DND-41 (cell line): ENCODE results near the gene NFASC.

ENCODE experiments used
- ATAC-seq: fragments of 200-7000 bp; cut with Tn5 transposase; 3 replicates; pipeline ENCODE4 v1.9.1; 2021; ENCODE audit warnings: low read depth; ENCODE audit not compliant: insufficient read depth
- DNase-seq: peaks from one replicate; pipeline ENCODE4 v3.0.0-alpha.2; 2020
- H2AFZ ChIP-seq: 2 replicates; pipeline ENCODE4 v1.6.0; 2012; ENCODE audit warnings: low read depth, low read length
- H3K27ac ChIP-seq: 2 replicates; pipeline ENCODE4 v1.5.1; 2012; ENCODE audit warnings: low read length, inconsistent platforms
- H3K27me3 ChIP-seq: fragments of 200-600 bp; sonication (generic); 2 replicates; pipeline ENCODE4 v1.6.0; 2012; ENCODE audit warnings: low read length, mild to moderate bottlenecking, inconsistent platforms; ENCODE audit not compliant: insufficient read depth, poor library complexity
- H3K36me3 ChIP-seq: 2 replicates; pipeline ENCODE4 v1.5.1; 2012; ENCODE audit warnings: low read length, inconsistent platforms; ENCODE audit not compliant: insufficient read depth
- H3K4me1 ChIP-seq: 2 replicates; pipeline ENCODE4 v1.5.1; 2012; ENCODE audit warnings: mild to moderate bottlenecking, low read length; ENCODE audit not compliant: insufficient read depth
- H3K4me2 ChIP-seq: 2 replicates; pipeline ENCODE4 v1.6.0; 2012; ENCODE audit warnings: mild to moderate bottlenecking, moderate library complexity, low read length, inconsistent platforms; ENCODE audit not compliant: insufficient read depth
- H3K4me3 ChIP-seq, 2 experiments: fragments of 200-600 bp in 1 of 2; shearing (Covaris generic) in 1 of 2; 2 replicates each; pipeline ENCODE4 v1.5.1; 2012 to 2016; ENCODE audit warnings: inconsistent platforms in 2 of 2, low read length in 2 of 2, mild to moderate bottlenecking in 2 of 2, low read depth in 1 of 2, moderate library complexity in 1 of 2
- H3K79me2 ChIP-seq: 2 replicates; pipeline ENCODE4 v1.6.0; 2012; ENCODE audit warnings: low read length, inconsistent platforms; ENCODE audit not compliant: insufficient read depth
- H3K9ac ChIP-seq: 2 replicates; pipeline ENCODE4 v1.6.0; 2012; ENCODE audit warnings: low read depth, mild to moderate bottlenecking, inconsistent platforms, low read length, moderate library complexity
- H3K9me3 ChIP-seq: 2 replicates; pipeline ENCODE4 v1.5.1; 2012; ENCODE audit warnings: low read length, moderate library complexity, mild to moderate bottlenecking, inconsistent platforms; ENCODE audit not compliant: insufficient read depth, severe bottlenecking
- H4K20me1 ChIP-seq: 2 replicates; pipeline ENCODE4 v1.6.0; 2012; ENCODE audit warnings: low read length; ENCODE audit not compliant: insufficient read depth
- CTCF ChIP-seq: IDR thresholded peaks from 2 replicates; pipeline ENCODE4 v1.5.1; 2012; ENCODE audit warnings: borderline replicate concordance, low read length, moderate library complexity, mild to moderate bottlenecking; ENCODE audit not compliant: poor library complexity, severe bottlenecking; ENCODE audit errors: extremely low read depth
- EZH2 ChIP-seq: IDR thresholded peaks from 3 replicates; pipeline ENCODE4 v1.6.1; 2012; ENCODE audit warnings: borderline replicate concordance, low read depth, mild to moderate bottlenecking, moderate library complexity, low read length, inconsistent platforms; ENCODE audit not compliant: severe bottlenecking

Gene NFASC

GRCh38 chr1:204842892-204843291 is 27.8 kb upstream of the NFASC start:
- no peaks in the 10 kb centered on the region for H3K36me3 ChIP-seq
- no peaks in the 10 kb centered on the region for H3K9me3 ChIP-seq
- H3K4me3 ChIP-seq = no peak overlapping the region
- no peaks in the 10 kb centered on the region for H3K79me2 ChIP-seq
- TF ChIP-seq CTCF = no peak
- TF ChIP-seq EZH2 = no peak
- H2AFZ ChIP-seq = no peak overlapping the region
- DNase-seq = no peak
- no peak overlapping the region for H3K9ac ChIP-seq
- peaks cover 12% of the 10 kb centered on the region; the same call in 1 of the 2 replicates for H4K20me1 ChIP-seq
- no peak overlapping the region for H3K4me2 ChIP-seq
- peaks cover 4% of the 10 kb centered on the region for H3K27me3 ChIP-seq
- ATAC-seq = no peak
- H3K27ac ChIP-seq = no peak overlapping the region
- H3K4me1 ChIP-seq = no peaks in the 10 kb centered on the region

GRCh38 chr1:204846546-204846945 is 24.1 kb upstream of the NFASC start:
- H4K20me1 ChIP-seq = peaks cover 7% of the 10 kb centered on the region; the same call in 1 of the 2 replicates
- H3K4me2 ChIP-seq = no peak overlapping the region
- DNase-seq (no peak), ATAC-seq (no peak)
- no peaks in the 10 kb centered on the region for H3K79me2 ChIP-seq
- H3K27me3 ChIP-seq = peaks cover 4% of the 10 kb centered on the region
- TF ChIP-seq EZH2 (no peak), CTCF (no peak)
- H3K9me3 ChIP-seq = no peaks in the 10 kb centered on the region
- no peaks in the 10 kb centered on the region for H3K36me3 ChIP-seq
- H3K4me3 ChIP-seq = no peak overlapping the region
- H2AFZ ChIP-seq = no peak overlapping the region
- H3K9ac ChIP-seq = no peak overlapping the region
- no peak overlapping the region for H3K27ac ChIP-seq
- no peaks in the 10 kb centered on the region for H3K4me1 ChIP-seq

- TF ChIP-seq CTCF (no peak), EZH2 (no peak)
Measured at GRCh38 chr1:204848579-204848978, 22.1 kb upstream of the NFASC start.

GRCh38 chr1:204852854-204853253 is 17.8 kb upstream of the NFASC start:
- Histone ChIP-seq H3K4me1 (no peaks in the 10 kb centered on the region), H3K9ac (no peak overlapping the region), H3K27me3 (no peaks in the 10 kb centered on the region), H2AFZ (no peak overlapping the region), H3K36me3 (no peaks in the 10 kb centered on the region), H3K9me3 (no peaks in the 10 kb centered on the region), H4K20me1 (peaks cover 2% of the 10 kb centered on the region; the same call in 1 of the 2 replicates), H3K79me2 (no peaks in the 10 kb centered on the region), H3K27ac (no peak overlapping the region), H3K4me3 (no peak overlapping the region), H3K4me2 (no peak overlapping the region)
- TF ChIP-seq CTCF = no peak
- no peak for TF ChIP-seq EZH2
- ATAC-seq = no peak
- no peak for DNase-seq

More at GRCh38 chr1:204848579-204848978, 22.1 kb upstream of the NFASC start:
- Histone ChIP-seq H3K27ac (no peak overlapping the region), H3K4me2 (no peak overlapping the region), H3K79me2 (no peaks in the 10 kb centered on the region), H3K4me3 (no peak overlapping the region), H3K9ac (no peak overlapping the region), H3K27me3 (peaks cover 4% of the 10 kb centered on the region), H4K20me1 (peaks cover 7% of the 10 kb centered on the region; the same call in 1 of the 2 replicates), H3K4me1 (no peaks in the 10 kb centered on the region), H2AFZ (no peak overlapping the region), H3K9me3 (no peaks in the 10 kb centered on the region), H3K36me3 (no peaks in the 10 kb centered on the region)
- ATAC-seq (no peak), DNase-seq (no peak)
